GM21390 (cell line): ENCODE measurements around the gene SELENOT.
"Not testable (repeated sequence)": the region's sequence is repeated elsewhere in the genome, so short reads cannot be mapped to it uniquely, and the experiment has no call there.

Experiments used
- ATAC-seq: cut with Tn5 transposase; IDR thresholded peaks from one replicate; pipeline ENCODE4 v1.9.1; 2021; ENCODE audit not compliant: unreplicated experiment

SELENOT gene

GRCh38 chr3:150603153-150603979, at the start of gene SELENOT:
SELENOT (plus strand) TSS chr3:150603321; CDS start chr3:150603363, 42 bp downstream.
- peak; percentile 50 for ATAC-seq

- no peak for ATAC-seq
These were observed 47.2 kb upstream of the SELENOT start for GRCh38 chr3:150555859-150556436.

GRCh38 chr3:150556792-150557191, 46.3 kb upstream of the SELENOT start:
- ATAC-seq: no peak

DNA sequence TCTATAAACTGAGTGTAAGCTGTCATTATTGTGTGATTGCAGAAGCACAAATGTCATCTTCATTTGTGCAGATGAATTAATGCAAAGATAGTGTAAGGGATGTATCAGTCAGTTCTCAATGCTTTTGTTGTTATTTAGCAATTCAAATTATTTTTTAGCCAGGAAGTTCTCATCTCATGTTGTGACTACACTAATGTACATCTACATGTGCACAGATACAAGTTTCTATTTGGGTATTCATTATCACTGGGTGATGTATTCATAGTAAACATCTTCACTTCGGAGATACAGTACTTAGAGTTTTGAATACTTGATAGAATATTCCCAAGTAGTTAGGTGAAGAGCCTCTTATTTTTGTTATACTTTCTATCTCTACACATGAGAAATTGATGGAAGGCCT, 45.4 kb upstream of the SELENOT start:
- ATAC-seq: no peak

GRCh38 chr3:150564243-150564642, 38.9 kb upstream of the SELENOT start:
- no peak for ATAC-seq

- ATAC-seq: no peak
These were observed 35.8 kb upstream of the SELENOT start for GRCh38 chr3:150567328-150567727.

DNA sequence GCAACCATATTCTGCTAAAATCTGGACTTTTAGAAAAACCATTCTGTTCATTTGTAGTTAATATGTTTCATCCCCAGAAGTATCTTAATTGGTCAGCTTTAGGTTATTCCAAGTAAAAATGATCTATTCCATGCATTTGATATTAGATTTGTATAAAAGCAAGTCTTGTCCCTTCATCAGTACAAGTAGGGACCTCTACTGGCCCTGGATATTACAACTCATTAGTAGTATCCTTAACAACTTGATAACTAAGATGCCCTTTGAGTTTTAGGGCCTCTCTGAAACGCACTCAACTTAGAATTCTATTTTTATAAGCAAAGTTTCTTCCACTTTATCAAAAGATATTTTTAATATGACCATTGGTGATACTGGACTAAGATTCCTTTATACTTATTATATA, 25.3 kb upstream of the SELENOT start:
- ATAC-seq: no peak

- ATAC-seq: no peak
These were observed 21.9 kb upstream of the SELENOT start for GRCh38 chr3:150581174-150581573.

DNA sequence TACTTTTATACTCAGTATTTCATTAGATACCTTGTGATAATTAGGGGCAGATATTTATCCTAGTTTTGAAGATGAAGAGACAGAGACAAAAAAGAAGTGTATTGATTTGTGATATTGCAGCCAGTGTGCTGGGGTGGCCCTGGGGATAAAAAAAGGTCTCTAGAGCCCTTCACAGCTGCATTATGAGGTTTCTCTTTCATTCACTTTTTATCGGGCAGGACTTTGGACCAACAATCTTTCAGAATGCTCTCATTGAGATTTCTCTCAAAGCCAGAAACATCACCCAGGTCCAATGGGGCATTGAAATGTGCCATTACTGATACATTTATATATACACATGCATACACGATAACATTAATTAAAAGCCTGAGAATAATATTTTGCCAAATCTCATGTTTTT, 20.5 kb upstream of the SELENOT start:
- ATAC-seq: peak; percentile 68

GRCh38 chr3:150583028-150583427, 20.1 kb upstream of the SELENOT start:
- ATAC-seq: peak; percentile 52

DNA sequence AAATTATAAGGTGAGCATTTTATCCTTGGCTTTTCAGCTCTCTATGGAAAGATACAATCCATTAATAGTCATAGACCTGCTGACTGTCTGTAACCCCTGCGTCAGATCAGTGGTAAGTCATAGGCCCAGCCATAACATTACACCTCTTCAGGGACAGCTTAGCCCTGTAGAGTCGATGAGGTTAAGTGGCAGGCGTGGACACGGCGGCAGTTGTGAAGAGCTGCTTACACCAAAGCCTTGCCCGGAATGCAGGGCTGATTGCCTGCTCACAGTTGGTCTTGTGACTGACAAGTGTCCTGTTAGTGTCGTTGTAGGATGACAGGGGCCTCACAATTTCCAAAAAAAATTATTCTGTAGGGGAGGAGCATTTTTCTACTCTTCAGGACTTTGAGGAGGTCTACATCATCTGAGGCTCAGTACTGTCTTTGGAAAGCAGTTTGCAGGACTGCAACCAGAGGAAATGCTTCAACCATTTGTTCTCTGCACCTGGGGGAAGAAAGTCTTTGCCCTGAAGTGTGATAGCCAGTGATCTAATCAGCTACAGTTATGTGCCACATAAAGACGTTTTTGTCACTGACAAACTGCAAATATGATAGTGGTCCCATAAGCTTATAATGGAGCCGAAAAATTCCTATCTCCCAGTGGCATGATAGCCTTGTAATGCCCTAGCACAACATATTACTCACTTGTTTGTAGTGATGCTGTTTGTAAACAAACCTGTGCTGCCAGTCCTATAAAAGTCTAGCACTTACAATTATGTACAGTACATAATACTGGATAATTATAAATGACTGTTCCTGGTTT, 14.9 kb upstream of the SELENOT start:
- ATAC-seq: no peak

DNA sequence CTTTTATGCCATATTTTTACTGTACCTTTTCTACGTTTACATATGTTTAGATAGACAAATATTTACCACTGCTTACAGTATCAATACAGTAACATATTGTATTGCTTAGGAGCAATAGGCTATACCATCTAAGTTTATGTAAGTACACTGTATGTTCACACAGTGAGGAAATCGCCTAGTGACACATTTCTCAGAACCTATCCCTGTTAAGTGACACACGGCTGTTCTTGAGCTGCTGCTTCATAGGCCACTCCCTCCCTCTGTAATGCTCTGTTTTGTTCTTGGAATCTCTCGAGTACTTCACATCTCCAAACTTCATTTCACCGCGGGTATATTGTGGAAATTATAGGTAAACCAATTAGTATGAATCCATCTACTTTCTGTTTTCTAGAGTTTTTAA, 13.4 kb upstream of the SELENOT start:
- no peak for ATAC-seq

- no peak for ATAC-seq
These were observed 9.0 kb upstream of the SELENOT start for GRCh38 chr3:150594150-150594549.

- ATAC-seq: no peak
These were observed 5.5 kb upstream of the SELENOT start for GRCh38 chr3:150597646-150598045.

- no peak for ATAC-seq
These were observed 3.4 kb upstream of the SELENOT start for GRCh38 chr3:150599611-150600297.

GRCh38 chr3:150600647-150601530, 2.2 kb upstream of the SELENOT start:
- ATAC-seq: not testable (repeated sequence)

- ATAC-seq: peak; percentile 9
These were observed 532 bp upstream of the SELENOT start for GRCh38 chr3:150602426-150603152.

GRCh38 chr3:150603980-150604319, 829 bp downstream of the SELENOT start:
- no peak for ATAC-seq

- ATAC-seq: no peak
These were observed 3.0 kb downstream of the SELENOT start for GRCh38 chr3:150605998-150606641.
